Activated T-cell treated with anti-CD3 and anti-CD28 coated beads for 1 hour (primary cell): ENCODE measurements around the gene SERPINF2.
A peak's percentile ranks its signal among the peaks of the same experiment; 100 is the strongest.
"Not testable (repeated sequence)": the region's sequence is repeated elsewhere in the genome, so short reads cannot be mapped to it uniquely, and the experiment has no call there.

Experiments
- DNase-seq: peaks from one replicate; pipeline ENCODE4 v3.0.0-alpha.2; 2020; ENCODE audit warnings: low read depth

SERPINF2 gene

DNA sequence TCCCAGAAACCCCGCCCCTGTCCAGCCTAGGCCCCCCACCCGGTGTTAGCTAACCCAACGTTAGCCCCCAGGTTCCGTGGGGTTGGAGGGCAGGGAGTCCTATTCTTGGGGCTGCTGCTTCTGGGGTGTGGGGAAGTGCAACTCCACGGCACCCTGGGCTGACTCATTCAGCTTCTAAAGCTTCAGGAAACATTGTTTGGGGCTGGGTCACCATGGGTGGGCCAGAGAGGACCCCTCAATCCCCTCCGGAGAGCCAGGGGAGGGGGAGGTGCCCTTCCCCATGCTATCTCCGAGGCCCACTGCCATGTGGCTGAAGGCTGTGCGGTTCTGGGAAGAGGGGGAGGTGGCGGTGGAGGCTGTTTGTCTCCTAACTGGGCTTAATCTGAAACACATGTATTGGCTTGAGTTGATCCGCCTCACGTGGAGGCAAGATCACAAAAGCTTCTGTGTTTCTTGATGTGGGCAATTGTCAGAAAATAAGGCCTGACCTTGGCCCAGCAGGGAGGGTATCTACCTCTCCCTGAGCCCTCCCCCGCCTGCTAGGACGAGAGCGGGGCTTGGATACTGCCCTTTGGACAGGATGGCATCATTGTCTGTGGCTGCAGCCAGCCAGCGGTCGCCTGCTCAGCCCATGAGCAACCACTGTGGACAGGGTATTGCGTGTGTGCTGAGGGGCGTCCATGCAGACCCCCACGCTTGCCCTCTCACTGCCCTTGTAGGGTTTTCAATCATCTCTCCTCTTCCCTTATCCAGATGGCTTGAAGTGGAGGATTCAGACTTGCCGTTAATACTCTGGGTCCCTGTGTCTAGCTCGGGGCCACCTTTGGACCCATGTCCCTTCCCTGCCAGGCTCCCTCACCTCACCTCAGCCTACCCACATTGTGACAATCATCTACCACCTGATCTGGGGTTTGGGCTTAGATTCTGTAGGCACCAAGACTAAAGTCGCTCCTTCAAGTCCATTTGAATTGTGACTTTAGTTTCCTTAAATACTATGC is 20.5 kb downstream of the SERPINF2 start:
- no peak for DNase-seq

GRCh38 chr17:1764284-1764683 is 21.6 kb downstream of the SERPINF2 start:
- peak; percentile 44 for DNase-seq

- not testable (repeated sequence) for DNase-seq
Measured at GRCh38 chr17:1764705-1765104, 22.0 kb downstream of the SERPINF2 start.

DNA sequence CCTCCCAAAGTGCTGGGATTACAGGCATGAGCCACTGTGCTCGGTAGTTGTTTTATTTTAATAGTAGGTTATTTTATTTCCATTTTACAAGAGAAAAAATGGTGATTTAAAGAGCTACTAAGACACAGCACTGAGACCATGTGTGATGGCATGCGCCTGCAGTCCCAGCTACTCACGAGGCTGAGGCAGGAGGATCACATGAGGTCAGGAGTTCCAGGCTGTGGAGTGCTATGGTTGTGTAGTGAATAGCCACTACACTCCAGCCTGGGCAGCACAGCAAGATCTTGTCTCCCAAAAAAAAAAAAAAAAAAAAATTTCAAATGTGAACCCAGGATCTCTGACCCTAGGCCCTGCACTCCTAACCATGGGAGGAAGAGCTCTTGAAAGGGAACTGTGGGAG is 22.9 kb downstream of the SERPINF2 start:
- no peak for DNase-seq

DNA sequence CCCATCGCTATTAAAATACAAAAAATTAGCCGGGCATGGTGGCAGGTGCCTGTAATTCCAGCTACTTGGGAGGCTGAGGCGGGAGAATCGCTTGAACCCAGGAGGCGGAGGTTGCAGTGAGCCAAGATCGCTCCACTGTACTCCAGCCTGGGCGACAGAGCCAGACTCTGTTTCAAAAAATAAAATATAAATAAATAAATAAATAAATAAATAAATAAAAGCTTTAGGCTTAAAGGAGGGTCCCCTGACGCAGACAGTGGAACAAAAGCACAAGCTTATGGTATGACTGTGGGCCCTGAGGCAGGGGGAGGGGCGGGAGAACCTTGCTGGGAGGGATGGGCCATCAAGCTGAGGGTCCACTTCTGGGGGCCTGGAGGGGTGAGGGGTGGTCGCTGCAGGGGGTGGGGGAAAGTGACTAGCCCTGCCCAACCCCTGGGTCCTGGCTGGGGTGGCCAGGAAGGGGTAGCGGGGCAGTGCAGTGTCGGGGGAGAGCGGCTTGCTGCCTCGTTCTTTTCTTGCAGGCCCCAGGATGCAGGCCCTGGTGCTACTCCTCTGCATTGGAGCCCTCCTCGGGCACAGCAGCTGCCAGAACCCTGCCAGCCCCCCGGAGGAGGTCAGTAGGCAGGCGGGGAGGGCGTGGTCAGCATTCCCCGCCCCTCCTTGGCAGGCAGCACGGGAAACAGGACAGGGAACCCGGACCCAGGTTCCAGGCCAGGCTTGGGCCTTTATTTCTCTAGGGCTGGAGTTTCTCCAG is 23.9 kb downstream of the SERPINF2 start:
- no peak for DNase-seq

DNA sequence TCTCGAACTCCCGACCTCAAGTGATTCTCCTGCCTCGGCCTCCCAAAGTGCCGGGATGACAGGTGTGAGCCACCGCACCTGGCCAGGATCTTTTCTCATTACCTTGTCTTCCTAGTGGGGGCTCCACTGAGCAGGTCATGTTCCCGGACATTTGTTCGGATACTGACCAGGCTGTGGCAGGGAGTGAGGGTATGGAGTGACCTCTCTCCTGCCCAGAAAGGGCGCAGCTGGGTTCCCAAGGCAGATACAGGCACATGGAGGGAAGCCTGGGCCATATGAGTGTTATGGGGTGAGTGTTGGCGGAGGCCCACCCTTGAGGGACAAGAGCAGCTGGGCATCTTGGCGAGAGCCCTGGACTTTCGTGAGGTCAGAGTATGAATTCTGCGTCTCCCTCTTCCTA is 24.7 kb downstream of the SERPINF2 start:
- no peak for DNase-seq

DNA sequence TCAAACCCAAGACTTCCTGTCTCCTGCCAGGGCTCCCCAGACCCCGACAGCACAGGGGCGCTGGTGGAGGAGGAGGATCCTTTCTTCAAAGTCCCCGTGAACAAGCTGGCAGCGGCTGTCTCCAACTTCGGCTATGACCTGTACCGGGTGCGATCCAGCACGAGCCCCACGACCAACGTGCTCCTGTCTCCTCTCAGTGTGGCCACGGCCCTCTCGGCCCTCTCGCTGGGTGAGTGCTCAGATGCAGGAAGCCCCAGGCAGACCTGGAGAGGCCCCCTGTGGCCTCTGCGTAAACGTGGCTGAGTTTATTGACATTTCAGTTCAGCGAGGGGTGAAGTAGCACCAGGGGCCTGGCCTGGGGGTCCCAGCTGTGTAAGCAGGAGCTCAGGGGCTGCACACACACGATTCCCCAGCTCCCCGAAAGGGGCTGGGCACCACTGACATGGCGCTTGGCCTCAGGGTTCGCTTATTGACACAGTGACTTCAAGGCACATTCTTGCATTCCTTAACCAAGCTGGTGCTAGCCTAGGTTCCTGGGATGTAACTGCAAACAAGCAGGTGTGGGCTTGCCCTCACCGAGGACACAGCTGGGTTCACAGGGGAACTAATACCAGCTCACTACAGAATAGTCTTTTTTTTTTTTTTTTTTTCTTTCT is 27.3 kb downstream of the SERPINF2 start:
- DNase-seq: no peak

DNA sequence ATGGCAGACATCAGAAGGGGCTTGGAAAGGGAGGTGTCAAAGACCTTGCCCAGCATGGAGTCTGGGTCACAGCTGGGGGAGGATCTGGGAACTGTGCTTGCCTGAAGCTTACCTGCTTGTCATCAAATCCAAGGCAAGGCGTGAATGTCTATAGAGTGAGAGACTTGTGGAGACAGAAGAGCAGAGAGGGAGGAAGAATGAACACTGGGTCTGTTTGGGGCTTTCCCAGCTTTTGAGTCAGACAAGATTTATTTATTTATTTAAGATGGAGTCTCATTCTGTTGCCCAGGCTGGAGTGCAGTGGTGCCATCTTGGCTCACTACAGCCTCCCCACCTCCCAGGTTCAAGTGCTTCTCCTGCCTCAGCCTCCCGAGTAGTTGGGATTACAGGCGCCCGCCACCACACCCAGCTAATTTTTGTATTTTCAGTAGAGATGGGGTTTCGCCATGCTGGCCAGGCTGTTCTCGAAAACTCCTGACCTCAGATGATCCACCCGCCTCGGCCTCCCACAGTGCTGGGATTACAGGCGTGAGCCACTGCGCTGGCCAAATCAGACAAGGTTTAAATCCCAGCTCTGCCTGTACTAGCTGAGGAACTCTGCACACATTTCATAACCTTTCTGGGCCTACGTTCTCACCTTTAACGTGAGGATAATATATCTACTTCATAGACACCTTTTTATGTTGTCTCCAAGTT is 30.5 kb downstream of the SERPINF2 start:
- DNase-seq: not testable (repeated sequence)

GRCh38 chr17:1773696-1774181 is 31.1 kb downstream of the SERPINF2 start:
- DNase-seq: no peak

DNA sequence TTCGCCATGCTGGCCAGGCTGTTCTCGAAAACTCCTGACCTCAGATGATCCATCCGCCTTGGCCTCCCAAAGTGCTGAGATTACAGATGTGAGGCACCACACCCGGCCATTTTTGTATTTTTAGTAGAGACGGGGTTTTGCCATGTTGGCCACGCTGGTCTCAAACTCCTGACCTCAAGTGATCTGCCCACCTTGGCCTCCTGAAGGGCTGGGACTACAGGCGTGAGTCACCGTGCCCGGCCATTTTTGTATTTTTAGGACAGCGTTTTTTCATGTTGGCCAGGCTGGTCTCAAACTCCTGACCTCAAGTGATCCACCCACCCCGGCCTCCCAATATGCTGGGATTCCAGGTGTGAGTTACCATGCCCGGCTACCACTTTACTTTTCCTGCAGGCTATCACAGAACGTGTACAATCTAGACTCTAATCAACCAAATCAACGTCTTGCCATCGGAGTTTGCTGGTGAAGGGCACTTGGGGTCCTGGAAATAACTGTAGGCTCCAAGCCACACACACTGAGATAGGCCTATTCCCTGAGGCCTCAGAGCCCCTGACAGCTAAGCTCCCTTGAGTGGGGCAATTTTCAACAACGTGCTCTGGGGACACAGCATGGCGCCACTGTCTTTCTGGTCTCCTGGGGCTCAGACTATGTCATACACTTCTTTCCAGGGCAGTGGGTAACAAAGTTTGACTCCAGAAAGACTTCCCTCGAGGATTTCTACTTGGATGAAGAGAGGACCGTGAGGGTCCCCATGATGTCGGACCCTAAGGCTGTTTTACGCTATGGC is 31.9 kb downstream of the SERPINF2 start:
- DNase-seq: no peak

DNA sequence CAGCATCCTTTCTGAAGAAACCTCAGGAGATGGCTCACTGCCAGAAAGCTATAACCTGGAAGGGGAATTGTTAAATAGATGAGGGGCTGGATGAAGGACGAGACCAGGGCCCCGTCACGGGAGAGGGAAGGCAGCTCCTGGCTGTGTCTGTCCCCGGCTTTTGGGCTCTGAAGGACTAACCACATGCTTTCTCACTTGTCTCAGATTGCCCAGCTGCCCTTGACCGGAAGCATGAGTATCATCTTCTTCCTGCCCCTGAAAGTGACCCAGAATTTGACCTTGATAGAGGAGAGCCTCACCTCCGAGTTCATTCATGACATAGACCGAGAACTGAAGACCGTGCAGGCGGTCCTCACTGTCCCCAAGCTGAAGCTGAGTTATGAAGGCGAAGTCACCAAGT is 33.7 kb downstream of the SERPINF2 start:
- DNase-seq: no peak

DNA sequence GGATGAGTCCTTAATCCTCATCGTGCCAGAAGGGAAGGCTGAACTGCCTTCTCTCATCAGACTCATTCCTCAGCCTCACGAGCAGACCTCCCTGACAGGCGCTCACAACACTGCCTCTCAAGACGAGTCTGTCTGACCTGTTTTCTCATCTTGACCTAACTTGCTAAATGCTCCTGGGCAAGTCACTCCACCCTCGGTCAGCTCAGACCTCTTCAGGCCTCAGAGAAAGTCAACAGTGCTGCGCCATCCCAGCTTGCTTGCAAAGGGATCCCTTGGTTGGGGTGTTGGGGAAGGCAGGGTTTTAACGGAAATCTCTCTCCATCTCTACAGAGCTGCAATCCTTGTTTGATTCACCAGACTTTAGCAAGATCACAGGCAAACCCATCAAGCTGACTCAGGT is 34.2 kb downstream of the SERPINF2 start:
- DNase-seq: no peak

DNA sequence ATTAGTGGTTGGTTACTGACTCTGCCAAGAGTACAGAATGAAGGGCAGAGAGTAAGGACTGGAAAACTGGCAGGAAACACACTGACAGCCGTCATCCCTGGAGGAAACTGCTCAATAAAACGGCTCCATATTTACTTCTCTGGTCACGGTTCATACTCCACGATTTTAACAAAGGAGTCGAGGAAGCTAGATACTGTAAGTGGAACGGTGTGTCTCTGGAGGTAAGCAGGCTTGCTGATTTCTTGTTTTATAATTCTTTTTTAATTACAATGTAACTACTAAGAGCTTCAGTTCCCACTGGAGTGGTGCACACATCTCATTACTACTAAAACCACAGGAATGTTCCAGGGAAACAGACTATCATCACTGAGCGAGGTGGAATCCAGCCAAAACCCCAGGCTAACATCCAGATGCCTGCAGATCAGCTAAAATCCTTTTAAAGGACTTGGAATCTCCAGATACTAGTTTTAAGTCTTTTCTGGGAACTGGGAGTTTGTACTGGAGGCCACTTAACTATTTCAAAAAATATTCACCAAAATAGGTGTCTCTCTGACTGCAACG is 37.0 kb downstream of the SERPINF2 start:
- no peak for DNase-seq

- DNase-seq: no peak
Measured at GRCh38 chr17:1782171-1782567, 39.5 kb downstream of the SERPINF2 start.

- no peak for DNase-seq
Measured at GRCh38 chr17:1783271-1783670, 40.6 kb downstream of the SERPINF2 start.

DNA sequence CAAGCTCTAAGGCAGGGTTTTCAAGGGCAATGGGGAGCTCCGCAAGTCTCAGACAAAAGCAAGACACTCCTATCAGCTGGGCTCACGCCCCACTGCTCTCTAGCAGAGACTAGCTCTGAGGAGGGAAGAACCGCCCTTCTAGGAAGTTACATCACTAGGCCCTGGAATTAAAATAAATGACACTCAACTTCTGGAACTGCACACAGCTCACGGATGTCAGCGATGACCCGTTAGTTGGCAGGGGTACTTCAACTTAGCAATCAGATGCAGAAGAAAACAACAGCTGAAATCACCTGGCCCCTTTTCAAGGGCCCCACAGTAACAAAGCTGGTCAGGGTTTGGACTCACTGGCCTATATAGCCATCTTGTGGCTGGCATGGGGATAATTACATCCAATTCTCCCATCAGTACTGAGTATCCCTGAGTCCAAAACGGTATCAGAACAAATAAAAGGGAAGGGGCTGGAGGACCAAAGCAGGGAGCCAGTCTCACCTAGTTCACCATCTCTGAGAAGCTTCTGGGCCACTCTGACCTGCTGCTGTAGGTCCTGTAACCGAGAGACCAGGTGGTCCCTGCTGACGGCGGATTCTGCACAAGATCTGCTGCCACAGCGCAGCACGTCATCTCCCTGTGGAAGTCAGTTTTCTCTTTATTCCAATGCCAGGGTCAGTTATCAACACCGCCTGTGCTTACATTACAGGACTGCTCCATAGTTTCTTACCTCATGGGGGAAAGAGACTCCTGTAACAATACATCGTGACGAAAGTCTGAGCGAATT is 41.4 kb downstream of the SERPINF2 start:
- no peak for DNase-seq

GRCh38 chr17:1785930-1786329 is 43.3 kb downstream of the SERPINF2 start:
- DNase-seq: no peak

GRCh38 chr17:1786708-1787107 is 44.0 kb downstream of the SERPINF2 start:
- no peak for DNase-seq

GRCh38 chr17:1787301-1787902 is 44.7 kb downstream of the SERPINF2 start:
- no peak for DNase-seq
